Nephron progenitor cell (in vitro differentiated cells): ENCODE measurements around the gene PIGC.

Source experiments
- DNase-seq: peaks from one replicate; pipeline ENCODE4 v3.0.0; 2021
- H3K27ac Mint-ChIP-seq: 2 replicates; pipeline ENCODE4 v1.8.0; 2021; ENCODE audit warnings: mild to moderate bottlenecking, moderate library complexity, mixed read lengths
- H3K27me3 Mint-ChIP-seq: 2 replicates; pipeline ENCODE4 v1.8.0; 2021; ENCODE audit warnings: mild to moderate bottlenecking, low read depth, mixed read lengths; ENCODE audit not compliant: poor library complexity
- H3K36me3 Mint-ChIP-seq: 2 replicates; pipeline ENCODE4 v1.8.0; 2021; ENCODE audit warnings: low read depth, mixed read lengths
- H3K4me1 Mint-ChIP-seq: 2 replicates; pipeline ENCODE4 v1.8.0; 2021; ENCODE audit warnings: mixed read lengths
- H3K4me3 Mint-ChIP-seq: 2 replicates; pipeline ENCODE4 v1.8.0; 2021; ENCODE audit warnings: mild to moderate bottlenecking, moderate library complexity, mixed read lengths
- H3K9me3 Mint-ChIP-seq: 2 replicates; pipeline ENCODE4 v1.8.0; 2021; ENCODE audit warnings: mild to moderate bottlenecking, moderate library complexity, mixed read lengths
- CTCF ChIP-seq: fragments of 200-600 bp; sonication (generic); IDR thresholded peaks from 2 replicates; pipeline ENCODE4 v1.5.0; 2021; ENCODE audit warnings: antibody characterized with exemption

The PIGC gene

GRCh38 chr1:172472495-172472894 is 28.6 kb upstream of the PIGC start:
- Mint-ChIP-seq H3K27me3 (peaks cover 2% of the 10 kb centered on the region), H3K36me3 (no peaks in the 10 kb centered on the region), H3K4me1 (peaks cover 9% of the 10 kb centered on the region), H3K27ac (no peak overlapping the region), H3K4me3 (no peak overlapping the region), H3K9me3 (no peaks in the 10 kb centered on the region)
- no peak for TF ChIP-seq CTCF
- DNase-seq = no peak

DNA sequence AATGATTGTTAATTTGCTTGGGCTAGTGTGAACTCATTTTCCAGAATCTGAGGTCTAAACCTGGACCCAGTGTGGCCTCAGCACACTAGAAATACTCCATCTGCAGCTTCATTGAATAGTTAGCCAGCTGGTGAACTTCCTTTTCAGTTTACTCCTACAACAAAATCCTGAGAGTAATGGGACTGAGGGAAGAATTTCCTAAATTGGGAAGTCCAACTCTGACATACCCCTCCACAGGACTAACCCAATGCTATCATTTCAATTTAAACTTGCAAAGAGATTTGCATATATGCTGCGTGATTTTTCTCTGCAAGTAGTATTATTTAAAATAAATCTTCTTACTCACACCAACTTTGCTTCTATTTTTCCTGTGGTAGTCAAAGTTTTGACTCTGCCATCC is 27.8 kb upstream of the PIGC start:
- H3K4me1 Mint-ChIP-seq = peaks cover 6% of the 10 kb centered on the region
- H3K4me3 Mint-ChIP-seq = no peak overlapping the region
- no peaks in the 10 kb centered on the region for H3K36me3 Mint-ChIP-seq
- H3K27me3 Mint-ChIP-seq = peaks cover 2% of the 10 kb centered on the region
- DNase-seq = no peak
- H3K9me3 Mint-ChIP-seq = no peaks in the 10 kb centered on the region
- TF ChIP-seq CTCF = no peak
- no peak overlapping the region for H3K27ac Mint-ChIP-seq

DNA sequence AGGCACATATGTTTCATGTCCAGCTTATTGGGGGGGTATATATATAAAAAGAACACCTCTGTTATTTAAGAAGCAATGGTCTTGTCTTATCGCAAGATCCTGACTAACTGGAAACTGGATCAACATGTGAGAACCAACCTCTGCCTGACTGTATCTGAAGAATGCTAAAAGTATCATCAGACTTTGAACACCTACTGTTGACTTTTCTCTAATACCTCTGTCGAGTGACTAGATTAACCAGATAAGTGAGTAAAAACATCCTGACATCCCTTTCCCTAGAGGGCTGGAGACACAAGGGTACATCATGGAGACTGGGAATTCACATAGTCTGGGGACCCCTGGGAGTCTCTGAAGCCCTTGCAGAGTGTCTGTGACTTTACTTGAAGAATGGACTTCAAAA is 26.3 kb upstream of the PIGC start:
- Mint-ChIP-seq H3K9me3 (no peaks in the 10 kb centered on the region), H3K27me3 (peaks cover 2% of the 10 kb centered on the region), H3K36me3 (no peaks in the 10 kb centered on the region), H3K4me3 (no peak overlapping the region), H3K4me1 (no peaks in the 10 kb centered on the region), H3K27ac (no peak overlapping the region)
- TF ChIP-seq CTCF = no peak
- DNase-seq = no peak

DNA sequence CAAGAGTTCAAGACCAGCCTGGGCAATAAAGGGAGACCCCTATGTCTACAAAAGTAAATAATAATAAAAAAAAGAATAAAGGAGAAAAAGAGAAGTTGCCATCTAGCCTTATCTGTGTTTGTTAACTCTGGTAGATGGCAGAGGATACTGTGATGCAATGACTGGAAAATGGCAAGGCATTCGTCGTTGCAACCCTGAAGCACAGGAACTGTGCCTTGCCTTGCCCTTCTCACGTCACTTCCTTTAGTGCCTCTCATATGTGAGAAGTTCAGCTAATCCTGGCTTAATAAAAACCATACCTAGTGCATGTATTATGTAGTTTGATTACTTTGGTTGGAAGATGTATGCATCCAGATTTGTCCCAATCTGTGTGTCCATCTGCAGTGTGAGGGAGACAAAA is 25.8 kb upstream of the PIGC start:
- DNase-seq = no peak
- H3K27ac Mint-ChIP-seq = no peak overlapping the region
- peaks cover 2% of the 10 kb centered on the region for H3K27me3 Mint-ChIP-seq
- TF ChIP-seq CTCF = no peak
- no peaks in the 10 kb centered on the region for H3K4me1 Mint-ChIP-seq
- H3K9me3 Mint-ChIP-seq = no peaks in the 10 kb centered on the region
- no peak overlapping the region for H3K4me3 Mint-ChIP-seq
- no peaks in the 10 kb centered on the region for H3K36me3 Mint-ChIP-seq

DNA sequence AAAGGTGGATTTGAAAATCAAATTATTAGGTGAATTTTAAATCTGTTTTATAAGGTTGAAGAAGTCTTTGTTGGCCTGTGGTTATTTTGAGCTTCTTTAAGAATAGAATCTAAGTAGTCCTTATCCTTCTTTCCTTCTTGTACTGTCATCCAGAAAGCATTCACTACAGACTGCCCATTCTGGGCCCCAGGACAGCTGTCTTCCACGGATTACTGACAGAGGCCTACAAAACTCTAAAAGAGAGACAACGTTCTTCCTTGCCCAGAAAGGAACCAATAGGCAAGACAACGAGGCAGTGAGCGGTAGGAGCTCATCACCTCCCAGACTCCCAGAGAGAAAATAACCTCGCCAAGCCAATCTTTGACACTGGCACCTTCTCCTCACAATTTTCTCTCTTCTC is 24.4 kb upstream of the PIGC start:
- H3K9me3 Mint-ChIP-seq = no peaks in the 10 kb centered on the region
- no peaks in the 10 kb centered on the region for H3K4me1 Mint-ChIP-seq
- TF ChIP-seq CTCF = no peak
- H3K36me3 Mint-ChIP-seq = no peaks in the 10 kb centered on the region
- peaks cover 2% of the 10 kb centered on the region for H3K27me3 Mint-ChIP-seq
- H3K4me3 Mint-ChIP-seq = no peak overlapping the region
- no peak for DNase-seq
- no peak overlapping the region for H3K27ac Mint-ChIP-seq

DNA sequence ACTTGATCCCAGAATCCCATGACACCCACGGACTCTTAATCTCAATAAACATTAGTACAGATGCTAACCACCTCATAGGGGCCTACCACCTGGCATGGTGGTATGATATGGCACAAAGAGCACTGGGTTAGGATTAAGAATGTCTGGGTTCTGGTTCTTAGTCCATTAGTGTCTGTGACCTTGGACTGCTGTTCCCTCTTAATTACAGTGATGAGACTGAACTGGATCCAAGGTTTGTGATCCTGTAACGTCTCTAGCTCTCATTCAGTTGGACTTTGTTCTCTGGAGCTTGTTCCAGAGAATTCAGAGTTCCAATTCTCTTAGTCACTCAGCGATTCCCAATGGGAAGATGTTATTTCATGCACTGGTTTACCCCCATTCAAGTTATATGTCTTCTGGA is 23.6 kb upstream of the PIGC start:
- Mint-ChIP-seq H3K36me3 (no peaks in the 10 kb centered on the region), H3K4me3 (no peak overlapping the region), H3K27me3 (peaks cover 2% of the 10 kb centered on the region), H3K9me3 (no peaks in the 10 kb centered on the region), H3K27ac (no peak overlapping the region), H3K4me1 (no peaks in the 10 kb centered on the region)
- no peak for TF ChIP-seq CTCF
- DNase-seq = no peak
